ENCODE results near the gene ZDHHC16.
"Not testable (repeated sequence)": the region's sequence is repeated elsewhere in the genome, so short reads cannot be mapped to it uniquely, and the experiment has no call there.

ZDHHC16 gene

GRCh38 chr10:97406064-97406463 lies 39.9 kb upstream of the ZDHHC16 start:
- DNase-seq (ENCODE audit: low read depth, low spot score) = no peak
- H3K4me3 ChIP-seq (ENCODE audit: low read depth, low read length) = no peak overlapping the region
- TF ChIP-seq, protein P1, sequence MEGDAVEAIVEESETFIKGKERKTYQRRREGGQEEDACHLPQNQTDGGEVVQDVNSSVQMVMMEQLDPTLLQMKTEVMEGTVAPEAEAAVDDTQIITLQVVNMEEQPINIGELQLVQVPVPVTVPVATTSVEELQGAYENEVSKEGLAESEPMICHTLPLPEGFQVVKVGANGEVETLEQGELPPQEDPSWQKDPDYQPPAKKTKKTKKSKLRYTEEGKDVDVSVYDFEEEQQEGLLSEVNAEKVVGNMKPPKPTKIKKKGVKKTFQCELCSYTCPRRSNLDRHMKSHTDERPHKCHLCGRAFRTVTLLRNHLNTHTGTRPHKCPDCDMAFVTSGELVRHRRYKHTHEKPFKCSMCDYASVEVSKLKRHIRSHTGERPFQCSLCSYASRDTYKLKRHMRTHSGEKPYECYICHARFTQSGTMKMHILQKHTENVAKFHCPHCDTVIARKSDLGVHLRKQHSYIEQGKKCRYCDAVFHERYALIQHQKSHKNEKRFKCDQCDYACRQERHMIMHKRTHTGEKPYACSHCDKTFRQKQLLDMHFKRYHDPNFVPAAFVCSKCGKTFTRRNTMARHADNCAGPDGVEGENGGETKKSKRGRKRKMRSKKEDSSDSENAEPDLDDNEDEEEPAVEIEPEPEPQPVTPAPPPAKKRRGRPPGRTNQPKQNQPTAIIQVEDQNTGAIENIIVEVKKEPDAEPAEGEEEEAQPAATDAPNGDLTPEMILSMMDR (IDR thresholded peaks at IDR 0.05; ENCODE audit: low read depth, low read length) = no peak
- in situ Hi-C loops (cut with HindIII; ENCODE audit: low sequenced_read_pairs) = no loop called here

- H3K4me3 ChIP-seq (ENCODE audit: low read depth, low read length); in situ Hi-C loops (cut with HindIII; ENCODE audit: low sequenced_read_pairs); DNase-seq (ENCODE audit: low read depth, low spot score): not testable (repeated sequence)
Observed at GRCh38 chr10:97406483-97406882, 39.5 kb upstream of the ZDHHC16 start.

DNA sequence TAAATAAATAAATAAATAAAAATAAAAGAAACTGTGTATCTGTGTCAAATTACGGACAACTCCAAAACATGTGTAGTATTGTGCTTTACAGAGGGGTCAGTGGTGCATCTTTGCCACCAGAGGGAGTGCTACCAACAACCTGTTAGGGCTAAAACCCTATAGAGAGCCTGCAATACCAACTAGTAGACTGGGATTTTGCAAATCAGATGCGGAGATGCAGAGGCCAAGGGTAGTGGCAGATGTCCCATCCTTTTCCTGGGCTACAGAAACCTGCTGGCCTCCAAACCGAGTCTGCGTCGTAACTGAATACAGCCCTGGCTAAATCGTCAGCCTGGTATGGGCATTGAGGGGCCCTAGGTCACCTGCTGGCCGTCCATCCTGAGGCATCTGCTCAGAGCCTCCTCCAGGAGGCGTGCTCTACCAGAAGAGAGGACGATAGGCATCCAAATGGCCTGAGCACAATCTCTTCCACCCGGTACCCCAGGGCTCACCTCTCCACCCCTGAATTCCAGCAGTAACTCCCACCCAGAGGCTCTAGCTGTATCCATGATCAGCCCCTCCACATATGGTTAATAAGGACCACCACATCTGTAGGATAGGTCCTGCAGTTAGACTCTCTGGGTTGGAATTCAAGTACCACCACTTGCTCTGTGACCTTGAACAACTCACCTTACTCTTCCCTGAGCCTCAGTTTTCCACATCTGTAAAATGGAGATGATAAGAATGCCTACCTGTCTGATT lies 38.6 kb upstream of the ZDHHC16 start:
- in situ Hi-C loops (cut with HindIII; ENCODE audit: low sequenced_read_pairs) = no loop called here
- peak; percentile 78 for DNase-seq (ENCODE audit: low read depth, low spot score)
- no peak overlapping the region for H3K4me3 ChIP-seq (ENCODE audit: low read depth, low read length)
- TF ChIP-seq, protein P1 (IDR thresholded peaks at IDR 0.05; ENCODE audit: low read depth, low read length) = peak; percentile 76

- in situ Hi-C loops (cut with HindIII; ENCODE audit: low sequenced_read_pairs) = no loop called here
- DNase-seq (ENCODE audit: low read depth, low spot score) = no peak
- TF ChIP-seq, protein P1 (IDR thresholded peaks at IDR 0.05; ENCODE audit: low read depth, low read length) = no peak
- H3K4me3 ChIP-seq (ENCODE audit: low read depth, low read length) = no peak overlapping the region
Observed at GRCh38 chr10:97407952-97408248, 38.1 kb upstream of the ZDHHC16 start.

DNA sequence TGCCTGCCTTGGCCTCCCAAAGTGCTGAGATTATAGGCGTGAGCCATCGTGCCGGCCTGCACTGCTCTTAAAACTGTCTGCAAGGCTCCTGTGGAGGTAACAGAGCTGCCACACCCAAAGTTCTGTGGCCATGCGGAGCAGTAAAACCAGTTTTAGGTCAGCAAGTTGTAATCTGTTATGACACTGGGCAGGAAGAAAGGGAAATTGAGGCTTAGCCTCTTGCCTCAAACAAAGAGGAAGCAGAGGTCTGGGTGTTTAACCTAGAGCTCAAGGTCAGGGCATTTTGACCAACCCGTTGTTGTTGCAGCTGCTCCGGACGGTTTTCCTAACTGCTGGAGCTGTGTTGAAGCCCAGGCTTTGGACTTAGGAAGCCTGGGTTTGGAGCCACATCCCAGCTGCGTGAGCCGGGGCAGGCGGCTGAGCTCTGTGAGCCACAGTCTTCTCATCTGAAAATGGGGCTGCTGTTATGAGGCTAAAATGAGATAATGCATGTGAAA lies 37.4 kb upstream of the ZDHHC16 start:
- H3K4me3 ChIP-seq (ENCODE audit: low read depth, low read length) = no peak overlapping the region
- TF ChIP-seq, protein P1 (IDR thresholded peaks at IDR 0.05; ENCODE audit: low read depth, low read length) = no peak
- in situ Hi-C loops (cut with HindIII; ENCODE audit: low sequenced_read_pairs) = no loop called here
- no peak for DNase-seq (ENCODE audit: low read depth, low spot score)

DNA sequence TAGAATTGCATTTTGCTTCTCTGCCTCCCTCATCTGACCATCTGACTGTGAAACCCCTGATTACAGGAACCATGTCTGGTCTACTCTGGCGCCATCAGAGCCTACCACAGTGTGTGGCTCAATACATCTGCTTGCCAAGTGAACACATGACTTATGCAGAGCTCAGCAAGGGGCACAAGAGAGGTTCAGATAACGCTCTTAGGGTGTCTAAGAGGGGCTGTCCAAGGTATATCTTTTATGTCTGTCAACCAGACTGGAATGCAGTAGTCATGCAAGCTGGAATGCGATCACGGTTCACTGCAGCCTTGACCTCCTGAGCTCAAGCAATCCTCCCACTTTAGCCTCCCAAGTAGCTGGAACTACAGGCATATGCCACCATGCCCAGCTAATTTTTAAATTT lies 34.6 kb upstream of the ZDHHC16 start:
- TF ChIP-seq, protein P1 (IDR thresholded peaks at IDR 0.05; ENCODE audit: low read depth, low read length) = no peak
- in situ Hi-C loops (cut with HindIII; ENCODE audit: low sequenced_read_pairs) = no loop called here
- no peak overlapping the region for H3K4me3 ChIP-seq (ENCODE audit: low read depth, low read length)
- peak; percentile 13 for DNase-seq (ENCODE audit: low read depth, low spot score)

DNA sequence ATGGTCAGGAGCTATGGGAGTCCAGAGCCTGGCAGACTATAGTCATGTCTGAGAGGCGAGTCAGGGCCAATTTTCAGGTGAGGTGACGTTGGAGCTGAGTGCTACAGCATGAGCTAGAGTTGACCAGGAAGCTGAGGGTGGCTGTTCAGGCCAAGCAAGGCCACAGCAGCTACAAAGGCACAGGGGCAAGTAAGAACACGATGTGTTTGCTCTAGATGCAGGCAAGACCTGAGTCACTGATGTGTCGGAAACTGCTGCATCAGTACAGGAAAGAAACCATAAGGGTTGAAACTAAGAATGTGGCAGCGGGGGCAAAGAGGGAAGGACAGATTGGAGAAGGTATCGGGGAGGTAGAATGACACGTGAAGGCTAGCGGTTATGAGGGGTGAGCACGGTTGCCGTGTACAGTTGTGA lies 33.1 kb upstream of the ZDHHC16 start:
- in situ Hi-C loops (cut with HindIII; ENCODE audit: low sequenced_read_pairs) = no loop called here
- TF ChIP-seq, protein P1 (IDR thresholded peaks at IDR 0.05; ENCODE audit: low read depth, low read length) = no peak
- H3K4me3 ChIP-seq (ENCODE audit: low read depth, low read length) = no peak overlapping the region
- DNase-seq (ENCODE audit: low read depth, low spot score) = no peak
